GM10266 (cell line): ENCODE data around the gene NOL4L.
A peak's percentile ranks its signal among the peaks of the same experiment; 100 is the strongest.

ENCODE experiments used
- DNase-seq: peaks from one replicate; pipeline ENCODE4 v3.0.0; 2012; ENCODE audit errors: extremely low spot score
- TF ChIP-seq, protein P1 (sequence below): IDR thresholded peaks from 2 replicates; pipeline ENCODE4 v1.5.1; 2012; ENCODE audit warnings: mild to moderate bottlenecking, low read depth; ENCODE audit not compliant: control insufficient read depth, insufficient read depth; ENCODE audit errors: missing control alignments

NOL4L gene

DNA sequence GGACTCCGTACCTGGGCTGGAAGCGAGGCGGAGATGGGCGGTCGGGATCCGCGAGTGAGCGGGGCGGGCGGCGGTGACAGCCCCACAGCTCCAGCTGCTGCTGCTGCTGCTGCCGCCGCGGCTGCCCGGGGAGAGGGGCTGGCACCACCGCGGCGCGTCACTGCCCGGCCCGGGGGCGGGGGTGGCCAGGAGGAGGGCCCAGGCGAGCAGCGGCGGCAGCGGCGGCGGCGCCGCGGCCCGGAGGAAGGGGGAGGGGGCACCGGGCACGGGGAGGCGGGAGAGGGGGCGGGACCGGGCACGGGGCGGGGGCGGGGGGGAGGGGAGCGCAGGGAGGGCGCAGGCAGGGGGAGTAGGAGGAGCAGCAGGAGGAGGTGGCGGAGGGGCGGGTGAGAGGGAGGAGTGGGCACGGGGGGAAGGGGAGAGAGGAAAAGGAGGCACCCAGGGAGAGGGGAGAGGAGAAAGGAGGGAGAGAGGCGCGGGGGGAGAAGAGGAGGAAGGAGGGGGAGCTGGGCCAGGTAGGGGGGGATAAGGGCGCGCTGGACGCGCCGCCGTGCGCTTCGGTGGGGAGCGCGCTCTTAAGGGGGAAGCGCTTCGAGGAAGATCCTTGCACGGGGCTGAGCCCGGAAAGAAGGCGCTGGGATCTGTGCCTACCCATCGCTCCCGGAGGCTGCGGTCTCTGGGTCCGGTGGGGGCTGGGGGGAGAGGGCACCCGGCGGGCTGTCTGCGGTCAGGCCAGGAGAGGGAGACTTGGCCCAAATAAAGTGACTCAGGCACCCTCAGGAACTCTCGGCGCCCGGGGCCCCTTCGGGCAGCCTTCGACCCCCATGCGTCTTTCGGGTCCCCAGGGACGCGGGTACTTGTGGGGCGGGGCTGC is 101.5 kb downstream of the NOL4L start:
- DNase-seq: peak; percentile 59
- TF ChIP-seq, protein P1, sequence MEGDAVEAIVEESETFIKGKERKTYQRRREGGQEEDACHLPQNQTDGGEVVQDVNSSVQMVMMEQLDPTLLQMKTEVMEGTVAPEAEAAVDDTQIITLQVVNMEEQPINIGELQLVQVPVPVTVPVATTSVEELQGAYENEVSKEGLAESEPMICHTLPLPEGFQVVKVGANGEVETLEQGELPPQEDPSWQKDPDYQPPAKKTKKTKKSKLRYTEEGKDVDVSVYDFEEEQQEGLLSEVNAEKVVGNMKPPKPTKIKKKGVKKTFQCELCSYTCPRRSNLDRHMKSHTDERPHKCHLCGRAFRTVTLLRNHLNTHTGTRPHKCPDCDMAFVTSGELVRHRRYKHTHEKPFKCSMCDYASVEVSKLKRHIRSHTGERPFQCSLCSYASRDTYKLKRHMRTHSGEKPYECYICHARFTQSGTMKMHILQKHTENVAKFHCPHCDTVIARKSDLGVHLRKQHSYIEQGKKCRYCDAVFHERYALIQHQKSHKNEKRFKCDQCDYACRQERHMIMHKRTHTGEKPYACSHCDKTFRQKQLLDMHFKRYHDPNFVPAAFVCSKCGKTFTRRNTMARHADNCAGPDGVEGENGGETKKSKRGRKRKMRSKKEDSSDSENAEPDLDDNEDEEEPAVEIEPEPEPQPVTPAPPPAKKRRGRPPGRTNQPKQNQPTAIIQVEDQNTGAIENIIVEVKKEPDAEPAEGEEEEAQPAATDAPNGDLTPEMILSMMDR: no peak

DNA sequence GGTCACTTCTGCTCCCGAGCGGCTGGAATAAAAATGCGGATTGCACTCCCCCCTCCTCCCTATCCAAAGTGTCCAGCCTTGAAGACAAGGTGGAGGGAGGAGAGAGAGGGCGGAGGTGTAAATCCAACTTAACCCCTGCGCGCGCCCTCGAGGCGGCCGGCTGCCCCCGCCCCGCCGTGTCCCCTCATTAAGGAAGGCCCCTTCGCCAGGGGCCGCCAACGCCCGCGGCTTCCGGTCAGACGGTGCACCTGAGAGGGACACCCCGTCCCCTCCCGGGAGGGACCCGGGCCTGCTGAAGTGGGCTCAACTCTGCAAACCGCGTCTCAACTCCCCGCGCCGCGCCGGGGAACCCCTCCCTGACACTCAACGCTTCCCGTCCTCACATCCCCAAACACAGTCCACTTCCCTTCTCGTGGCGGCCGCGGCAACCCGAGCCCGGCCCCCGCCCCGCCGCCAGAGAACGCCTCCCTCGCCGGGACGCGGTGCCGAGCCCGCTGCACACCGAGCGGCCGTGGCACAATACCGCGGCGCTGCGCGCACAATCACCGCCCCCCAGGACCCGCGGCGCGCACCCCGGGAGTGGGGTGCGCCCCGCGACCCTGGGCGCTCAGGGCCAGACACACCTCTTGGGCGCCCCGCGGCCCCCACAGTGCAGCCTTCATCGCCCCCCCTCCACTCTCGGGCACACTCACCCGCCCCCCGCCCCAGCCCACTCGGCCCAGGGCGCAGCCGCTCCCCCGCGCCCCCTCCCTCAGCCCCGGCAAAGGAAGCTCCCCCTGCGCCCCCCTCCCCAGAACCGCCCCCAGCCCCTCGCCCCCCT is 102.5 kb downstream of the NOL4L start:
- peak; percentile 64 for DNase-seq
- TF ChIP-seq, protein P1: no peak

DNA sequence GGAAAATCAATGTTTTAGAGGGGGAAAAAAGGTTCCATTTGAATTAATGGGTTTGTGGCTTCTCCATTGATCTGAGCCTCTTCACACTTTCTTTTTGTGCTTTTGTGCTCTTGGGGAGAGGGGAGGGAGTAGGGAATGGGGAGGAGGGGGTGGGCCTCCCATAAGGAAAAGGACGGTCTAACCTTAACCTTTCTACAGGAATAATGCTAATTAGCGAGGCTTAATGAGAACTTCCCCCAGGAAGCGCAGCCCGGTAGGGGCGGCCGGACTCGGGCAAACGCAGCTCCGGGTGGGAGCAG is 103.0 kb downstream of the NOL4L start:
- no peak for DNase-seq
- TF ChIP-seq, protein P1: no peak

DNA sequence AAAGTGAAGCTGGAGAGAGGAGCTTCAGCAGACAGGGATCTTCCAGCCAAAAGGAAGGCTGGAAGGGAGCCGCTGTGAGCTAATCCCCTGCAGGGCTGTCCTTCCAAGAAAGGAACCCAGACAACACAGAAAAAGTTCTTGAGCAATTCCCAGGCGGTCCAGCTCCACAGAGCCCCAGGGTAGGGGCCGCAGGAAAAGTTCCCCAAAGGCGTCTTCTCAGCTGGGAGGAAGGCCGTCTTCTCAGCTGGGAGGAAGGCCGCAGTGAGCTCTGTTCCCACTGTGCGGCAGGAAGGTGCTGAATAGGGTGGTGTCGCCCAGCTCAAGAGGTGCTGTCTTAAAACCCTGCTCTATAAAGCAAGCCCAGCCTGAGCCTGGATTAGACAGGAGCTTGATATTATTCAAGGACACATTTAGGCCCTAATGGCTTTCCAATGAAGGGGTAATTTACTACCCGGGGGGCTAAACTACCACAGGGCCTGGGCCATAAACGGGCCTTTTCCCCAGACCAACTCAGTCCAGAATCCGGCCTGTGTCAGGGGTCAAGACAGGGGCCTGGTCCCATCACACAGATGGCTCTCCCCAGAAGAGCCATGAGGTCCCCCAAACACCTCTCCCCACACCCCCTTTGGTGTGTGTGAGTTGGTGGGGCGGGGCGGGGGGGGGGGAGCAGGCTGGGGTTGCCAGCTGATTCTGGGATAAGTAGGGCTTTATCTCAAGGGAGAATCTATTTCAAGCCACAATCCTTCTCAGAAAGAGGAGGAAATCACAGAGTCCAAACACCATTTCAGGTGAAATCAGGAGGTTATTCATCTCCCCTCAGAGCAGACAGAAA is 103.6 kb downstream of the NOL4L start:
- peak; percentile 25 for DNase-seq
- TF ChIP-seq, protein P1: no peak

DNA sequence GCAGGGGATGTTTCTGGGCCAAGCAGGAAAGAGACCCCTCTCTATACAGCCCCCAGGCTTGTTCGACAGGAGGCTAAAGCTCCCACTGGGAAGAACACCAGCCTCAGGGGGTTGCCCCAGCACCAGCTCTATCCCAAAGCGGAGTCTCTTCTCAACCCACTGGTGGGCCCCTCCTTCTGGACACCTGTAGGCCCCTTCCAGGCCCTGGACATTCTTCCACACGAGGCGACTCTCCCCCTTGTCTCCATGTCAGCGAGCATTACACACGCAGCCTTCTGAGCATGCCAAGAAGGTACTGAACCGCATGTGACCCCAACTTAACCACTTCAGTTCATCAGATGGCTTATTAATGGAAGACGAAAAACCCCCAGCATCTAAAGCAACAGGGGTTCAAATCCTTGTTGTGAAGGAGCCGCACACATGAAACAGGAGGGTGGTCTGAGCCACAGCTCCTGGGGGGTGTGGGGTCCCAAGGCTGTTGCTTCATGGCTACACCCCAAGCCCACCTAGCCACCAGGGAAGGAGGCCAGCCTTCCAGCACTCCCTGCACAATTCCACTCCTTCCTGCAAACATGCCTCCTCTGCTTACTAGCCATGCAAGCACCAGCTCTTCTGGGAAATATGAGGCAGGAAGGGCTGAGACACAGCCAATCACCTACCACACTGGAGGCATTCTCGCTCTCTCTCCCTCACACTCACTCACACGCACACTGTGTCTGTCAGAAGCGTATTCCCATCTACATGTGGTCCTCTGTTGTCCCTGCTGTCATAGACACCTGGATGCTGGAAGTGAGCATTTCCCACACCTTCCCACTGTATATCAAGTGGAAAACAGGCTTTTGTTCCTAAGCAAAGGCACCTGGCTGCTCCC is 104.5 kb downstream of the NOL4L start:
- TF ChIP-seq, protein P1: no peak
- no peak for DNase-seq

DNA sequence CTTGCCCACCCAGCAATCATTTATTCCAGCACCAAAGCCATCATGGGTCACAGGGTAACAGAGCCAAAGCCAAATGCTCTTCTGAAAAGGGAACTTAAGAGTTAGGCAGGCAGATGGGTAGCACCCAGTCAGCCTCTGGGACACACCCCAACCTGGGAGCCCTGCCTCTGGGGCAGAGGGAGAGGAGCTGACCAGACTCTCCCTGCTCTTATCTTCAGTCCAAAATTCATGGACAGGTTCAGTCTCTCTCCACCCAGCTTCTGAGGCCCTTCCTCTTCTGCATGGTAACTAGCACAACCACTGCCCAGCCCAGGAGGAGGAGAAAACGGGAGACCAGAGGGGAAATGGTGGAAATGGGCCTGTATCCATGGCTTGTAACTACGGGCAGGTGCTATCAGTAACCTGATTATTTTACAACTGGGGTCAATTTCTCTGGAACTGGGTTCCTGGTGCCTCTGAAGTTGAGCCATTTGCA is 105.4 kb downstream of the NOL4L start:
- TF ChIP-seq, protein P1: no peak
- DNase-seq: no peak
